Right lobe of liver (tissue), 4 donors: ENCODE results near the gene ATP6V1E1.

Source experiments
- CTCF ChIP-seq, 4 donors: fragments of 200-600 bp in 3 of 4; fragments of 450-650 bp in 1 of 4; IDR thresholded peaks; one replicate each; pipeline versions ENCODE4 v1.5.1 to v1.8.0; 2016 to 2022; ENCODE audit warnings: antibody characterized with exemption in 4 of 4, mild to moderate bottlenecking in 2 of 4
- POLR2A ChIP-seq: fragments of 450-650 bp; IDR thresholded peaks from one replicate; pipeline ENCODE4 v1.6.1; 2017; ENCODE audit warnings: antibody characterized with exemption, mild to moderate bottlenecking
- donor health status: DM: no; HTN: no; CAD: no.
- donor health status: DM: no; HTN: no; CAD: no.
- donor health status: DM: no; HTN: yes; CAD: no.

GRCh38 chr22:17601031-17601430, 27.5 kb downstream of the ATP6V1E1 start:
- TF ChIP-seq CTCF (IDR thresholded peaks at IDR 0.05) (no peak), POLR2A (no peak)
